ENCODE measurements around the gene SH3RF1. TPM values are rescaled to one million over a fixed set of nuclear protein-coding genes. Genes with fewer than 3 reads are reported as not detected.

SH3RF1 gene
- total RNA-seq, 1 donor: 41.9 TPM

DNA sequence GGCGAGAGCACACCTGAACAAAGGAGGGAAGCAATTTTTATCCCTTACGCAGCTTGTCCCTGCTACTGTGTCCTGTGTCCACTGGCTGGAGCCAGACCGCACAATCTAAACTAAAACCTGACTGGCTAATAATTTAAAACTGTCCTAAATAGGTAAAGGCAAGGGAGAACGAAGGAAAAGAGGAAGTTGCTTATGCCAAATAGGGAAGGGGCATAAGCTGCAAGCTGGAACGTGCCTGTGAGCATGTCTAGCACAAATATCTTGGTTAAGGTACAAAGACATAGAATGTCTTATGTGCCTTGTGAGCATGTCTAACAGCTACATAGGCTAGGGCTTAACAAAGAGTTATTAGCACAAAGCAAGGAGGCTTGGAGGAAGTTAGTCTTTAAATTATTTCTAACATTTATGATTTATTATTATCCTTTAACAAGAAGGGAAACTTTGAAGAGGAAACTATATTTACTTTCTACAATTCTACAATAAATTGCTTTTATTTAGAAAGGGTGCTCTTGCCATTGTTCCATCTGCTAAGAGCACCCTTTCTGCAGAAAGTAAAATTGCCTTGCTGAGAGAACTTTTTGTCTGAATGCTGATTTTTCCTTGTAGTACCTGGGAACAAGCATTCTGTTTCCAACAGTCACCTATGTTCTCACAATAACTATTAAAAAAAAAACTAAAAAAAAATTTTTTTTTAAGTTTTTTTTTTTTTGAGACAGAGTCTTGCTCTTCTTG, 180.1 kb downstream of the SH3RF1 start:
- DNase-seq (ENCODE audit: low read depth): no peak
- TF ChIP-seq, protein P1, sequence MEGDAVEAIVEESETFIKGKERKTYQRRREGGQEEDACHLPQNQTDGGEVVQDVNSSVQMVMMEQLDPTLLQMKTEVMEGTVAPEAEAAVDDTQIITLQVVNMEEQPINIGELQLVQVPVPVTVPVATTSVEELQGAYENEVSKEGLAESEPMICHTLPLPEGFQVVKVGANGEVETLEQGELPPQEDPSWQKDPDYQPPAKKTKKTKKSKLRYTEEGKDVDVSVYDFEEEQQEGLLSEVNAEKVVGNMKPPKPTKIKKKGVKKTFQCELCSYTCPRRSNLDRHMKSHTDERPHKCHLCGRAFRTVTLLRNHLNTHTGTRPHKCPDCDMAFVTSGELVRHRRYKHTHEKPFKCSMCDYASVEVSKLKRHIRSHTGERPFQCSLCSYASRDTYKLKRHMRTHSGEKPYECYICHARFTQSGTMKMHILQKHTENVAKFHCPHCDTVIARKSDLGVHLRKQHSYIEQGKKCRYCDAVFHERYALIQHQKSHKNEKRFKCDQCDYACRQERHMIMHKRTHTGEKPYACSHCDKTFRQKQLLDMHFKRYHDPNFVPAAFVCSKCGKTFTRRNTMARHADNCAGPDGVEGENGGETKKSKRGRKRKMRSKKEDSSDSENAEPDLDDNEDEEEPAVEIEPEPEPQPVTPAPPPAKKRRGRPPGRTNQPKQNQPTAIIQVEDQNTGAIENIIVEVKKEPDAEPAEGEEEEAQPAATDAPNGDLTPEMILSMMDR (IDR thresholded peaks at IDR 0.05; ENCODE audit: insufficient read depth, low read depth, low read length): no peak
- no peak overlapping the region for H3K4me3 ChIP-seq (ENCODE audit: low read depth, low read length)

DNA sequence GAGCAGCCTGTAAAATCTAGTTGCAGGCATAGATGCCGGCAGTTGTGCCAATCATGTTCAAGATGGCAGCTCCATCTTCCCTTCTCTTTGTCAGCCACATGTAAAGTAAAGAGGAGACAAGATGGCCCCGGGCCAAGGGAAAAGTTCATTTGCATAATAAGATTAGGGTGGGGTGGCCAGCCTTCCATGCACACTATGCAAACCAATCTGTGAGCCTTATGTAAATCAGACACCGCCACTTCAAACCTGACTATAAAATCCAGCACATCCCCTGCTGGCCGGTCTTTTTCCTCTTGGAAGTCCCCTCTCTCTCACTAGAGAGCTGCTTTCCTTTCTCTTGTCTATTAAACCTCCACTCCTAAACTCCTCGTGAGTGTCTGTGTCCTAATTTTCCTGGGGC, 181.8 kb downstream of the SH3RF1 start:
- DNase-seq (ENCODE audit: low read depth): no peak
- TF ChIP-seq, protein P1 (IDR thresholded peaks at IDR 0.05; ENCODE audit: insufficient read depth, low read depth, low read length): no peak
- no peak overlapping the region for H3K4me3 ChIP-seq (ENCODE audit: low read depth, low read length)

DNA sequence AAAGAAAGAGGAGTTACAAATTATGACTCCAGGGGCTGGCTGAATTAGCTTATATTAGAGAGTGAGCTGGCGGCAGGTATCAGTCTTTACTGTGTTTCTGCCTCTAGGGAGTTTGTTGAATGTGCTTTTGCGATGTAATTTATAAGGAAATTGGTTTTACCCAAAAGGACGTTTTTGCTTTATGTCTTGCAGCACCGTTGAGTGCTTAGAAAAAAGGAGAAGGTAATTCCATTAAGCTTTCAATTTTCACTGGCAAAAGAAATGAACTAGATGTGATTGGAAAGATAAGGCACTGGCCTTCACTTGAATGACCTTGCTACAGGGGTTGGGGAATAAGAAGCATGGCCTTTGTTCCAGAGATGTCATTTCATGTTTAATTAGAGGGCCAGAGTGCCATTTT, 185.8 kb downstream of the SH3RF1 start:
- TF ChIP-seq, protein P1 (IDR thresholded peaks at IDR 0.05; ENCODE audit: insufficient read depth, low read depth, low read length): no peak
- no peak for DNase-seq (ENCODE audit: low read depth)
- H3K4me3 ChIP-seq (ENCODE audit: low read depth, low read length): no peak overlapping the region

DNA sequence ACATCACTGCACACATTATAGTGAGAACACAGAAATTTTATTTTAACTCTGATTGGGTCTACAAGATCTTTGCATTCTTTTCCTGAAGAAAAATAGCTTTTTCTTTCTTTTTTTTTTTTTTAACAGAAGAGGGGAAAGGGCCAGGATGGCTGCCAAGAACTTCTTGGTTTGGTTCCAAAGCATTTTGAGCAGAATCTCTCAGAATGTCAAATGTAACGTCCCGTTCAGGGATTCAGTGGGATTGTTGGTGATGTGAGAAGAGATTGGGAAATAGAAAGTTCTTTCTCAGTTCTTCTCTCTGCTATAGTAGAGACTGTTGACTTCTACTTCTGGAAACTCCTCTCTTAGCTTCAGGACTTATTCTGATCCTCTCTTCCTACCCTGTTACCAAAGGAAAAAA, 189.8 kb downstream of the SH3RF1 start:
- H3K4me3 ChIP-seq (ENCODE audit: low read depth, low read length): no peak overlapping the region
- TF ChIP-seq, protein P1 (IDR thresholded peaks at IDR 0.05; ENCODE audit: insufficient read depth, low read depth, low read length): no peak
- peak; percentile 72 for DNase-seq (ENCODE audit: low read depth)

- peak; percentile 95 for DNase-seq (ENCODE audit: low read depth)
- H3K4me3 ChIP-seq (ENCODE audit: low read depth, low read length): peak overlapping the region; percentile 16
- TF ChIP-seq, protein P1 (IDR thresholded peaks at IDR 0.05; ENCODE audit: insufficient read depth, low read depth, low read length): no peak
Observed at GRCh38 chr4:169079942-169080827, 190.6 kb downstream of the SH3RF1 start.

DNA sequence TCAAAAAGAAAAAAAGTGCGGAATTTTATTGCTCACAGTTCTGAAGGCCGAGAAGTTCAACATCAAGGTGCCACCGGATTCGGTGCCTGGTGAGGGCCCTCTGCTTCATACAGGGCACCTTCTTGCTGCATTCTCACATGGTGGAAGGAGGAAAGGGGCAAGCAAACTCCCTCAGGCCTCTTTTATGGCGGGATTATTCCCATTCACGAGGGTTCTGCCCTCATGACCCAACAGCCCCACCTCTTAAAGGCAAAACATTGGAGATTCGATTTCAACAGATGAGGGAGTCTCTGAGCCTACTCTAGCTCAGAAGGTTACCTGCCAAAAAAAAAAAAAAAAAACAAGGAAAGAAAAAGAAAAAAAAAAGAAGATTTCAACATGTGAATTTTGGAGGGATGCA, 196.6 kb downstream of the SH3RF1 start:
- no peak overlapping the region for H3K4me3 ChIP-seq (ENCODE audit: low read depth, low read length)
- TF ChIP-seq, protein P1 (IDR thresholded peaks at IDR 0.05; ENCODE audit: insufficient read depth, low read depth, low read length): no peak
- no peak for DNase-seq (ENCODE audit: low read depth)
